Transverse colon (tissue), 4 donors: Measurements from ENCODE around the gene DNMT3B.

ENCODE experiments used
- POLR2A ChIP-seq: fragments of 450-650 bp; IDR thresholded peaks from one replicate; pipeline ENCODE4 v1.6.1; 2016; ENCODE audit warnings: antibody characterized with exemption, mild to moderate bottlenecking, moderate library complexity
- POLR2AphosphoS5 ChIP-seq, 3 donors: sonication (generic); formaldehyde crosslinking; IDR thresholded peaks; one replicate each; pipeline ENCODE4 v1.6.1; 2016; ENCODE audit warnings: antibody characterized with exemption in 3 of 3
- TF ChIP-seq, protein P1 (sequence below), 5 experiments: fragments of 200-600 bp in 3 of 5; fragments of 450-650 bp in 2 of 5; sonication (generic) in 3 of 5; IDR thresholded peaks; 1 replicate in 2 of 5; 2 replicates in 3 of 5; pipeline ENCODE4 v1.5.1; 2016 to 2017; ENCODE audit warnings: antibody characterized with exemption in 5 of 5, inconsistent platforms in 3 of 5, mild to moderate bottlenecking in 2 of 5, moderate library complexity in 1 of 5

DNA sequence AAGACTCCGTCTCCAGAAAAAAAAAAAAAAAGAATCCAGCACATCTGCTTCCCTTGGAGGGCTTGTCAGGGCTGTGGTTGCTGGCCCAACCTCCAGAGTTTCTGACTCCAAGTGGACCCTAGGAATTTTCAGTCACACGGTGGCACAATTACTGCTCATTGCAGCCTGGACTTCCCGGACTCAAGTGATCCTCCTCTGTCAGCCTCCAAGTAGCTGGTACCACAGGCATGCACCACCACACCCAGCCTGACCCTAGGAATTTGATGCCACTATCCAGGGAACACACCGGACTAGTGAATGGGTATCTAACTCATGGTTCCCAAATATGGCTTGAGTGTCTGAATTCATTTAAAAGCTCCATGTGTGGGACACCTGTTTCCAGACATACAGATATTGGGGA lies 47.7 kb downstream of the DNMT3B start:
- TF ChIP-seq POLR2A (no peak), POLR2AphosphoS5 (IDR thresholded peaks at IDR 0.05) (no peak)
- TF ChIP-seq, protein P1, sequence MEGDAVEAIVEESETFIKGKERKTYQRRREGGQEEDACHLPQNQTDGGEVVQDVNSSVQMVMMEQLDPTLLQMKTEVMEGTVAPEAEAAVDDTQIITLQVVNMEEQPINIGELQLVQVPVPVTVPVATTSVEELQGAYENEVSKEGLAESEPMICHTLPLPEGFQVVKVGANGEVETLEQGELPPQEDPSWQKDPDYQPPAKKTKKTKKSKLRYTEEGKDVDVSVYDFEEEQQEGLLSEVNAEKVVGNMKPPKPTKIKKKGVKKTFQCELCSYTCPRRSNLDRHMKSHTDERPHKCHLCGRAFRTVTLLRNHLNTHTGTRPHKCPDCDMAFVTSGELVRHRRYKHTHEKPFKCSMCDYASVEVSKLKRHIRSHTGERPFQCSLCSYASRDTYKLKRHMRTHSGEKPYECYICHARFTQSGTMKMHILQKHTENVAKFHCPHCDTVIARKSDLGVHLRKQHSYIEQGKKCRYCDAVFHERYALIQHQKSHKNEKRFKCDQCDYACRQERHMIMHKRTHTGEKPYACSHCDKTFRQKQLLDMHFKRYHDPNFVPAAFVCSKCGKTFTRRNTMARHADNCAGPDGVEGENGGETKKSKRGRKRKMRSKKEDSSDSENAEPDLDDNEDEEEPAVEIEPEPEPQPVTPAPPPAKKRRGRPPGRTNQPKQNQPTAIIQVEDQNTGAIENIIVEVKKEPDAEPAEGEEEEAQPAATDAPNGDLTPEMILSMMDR (IDR thresholded peaks at IDR 0.05), result no peak
